Mesodermal cell (in vitro differentiated cells): ENCODE data around the gene CLDN16.

Source experiments
- H3K27ac ChIP-seq: 2 replicates; pipeline ENCODE4 v1.7.0; 2013; ENCODE audit warnings: mild to moderate bottlenecking, low read depth, low read length, moderate library complexity; ENCODE audit not compliant: severe bottlenecking
- H3K36me3 ChIP-seq: 2 replicates; pipeline ENCODE4 v1.7.1; 2013; ENCODE audit warnings: mild to moderate bottlenecking, low read length, moderate library complexity; ENCODE audit not compliant: control insufficient read depth, insufficient read depth
- H3K4me1 ChIP-seq: one replicate; pipeline ENCODE4 v1.7.1; 2013; ENCODE audit warnings: mild to moderate bottlenecking, low read length; ENCODE audit not compliant: insufficient read depth, control insufficient read depth, poor library complexity, severe bottlenecking
- H3K4me3 ChIP-seq: 2 replicates; pipeline ENCODE4 v1.7.0; 2013; ENCODE audit warnings: low read length, control low read depth, mild to moderate bottlenecking; ENCODE audit not compliant: insufficient read depth, poor library complexity, severe bottlenecking; ENCODE audit errors: extremely low read depth
- H3K9me3 ChIP-seq: 2 replicates; pipeline ENCODE4 v1.7.1; 2013; ENCODE audit warnings: mild to moderate bottlenecking, low read length, moderate library complexity; ENCODE audit not compliant: control insufficient read depth
- WGBS, 2 experiments: methylation state at CpG; one replicate each; pipeline ENCODE4 v1.1.5; 2013; ENCODE audit warnings: missing lambda C conversion rate in 2 of 2; ENCODE audit not compliant: insufficient coverage in 2 of 2; 5-methylcytosine and 5-hydroxymethylcytosine counted together

CLDN16 gene

DNA sequence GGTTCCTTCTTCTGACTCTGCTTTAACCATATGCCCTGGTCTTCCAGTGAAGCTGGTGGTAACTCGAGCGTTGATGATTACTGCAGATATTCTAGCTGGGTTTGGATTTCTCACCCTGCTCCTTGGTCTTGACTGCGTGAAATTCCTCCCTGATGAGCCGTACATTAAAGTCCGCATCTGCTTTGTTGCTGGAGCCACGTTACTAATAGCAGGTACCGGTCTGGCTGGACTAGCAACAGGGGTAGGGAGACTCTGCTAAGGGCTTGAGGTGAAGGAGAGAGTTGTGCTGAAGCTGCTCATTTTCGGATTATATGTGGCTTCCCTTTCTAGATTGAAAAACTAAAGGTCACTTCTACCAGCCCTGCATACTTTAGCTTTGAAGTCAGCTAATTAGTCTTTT, 16.8 kb downstream of the CLDN16 start:
- 85 to 87% methylated on average over 7 of the region's 8 CpGs for WGBS, 2 experiments
- Histone ChIP-seq H3K4me3 (no peak overlapping the region), H3K9me3 (no peaks in the 10 kb centered on the region), H3K27ac (no peak overlapping the region), H3K36me3 (no peaks in the 10 kb centered on the region), H3K4me1 (no peaks in the 10 kb centered on the region)

DNA sequence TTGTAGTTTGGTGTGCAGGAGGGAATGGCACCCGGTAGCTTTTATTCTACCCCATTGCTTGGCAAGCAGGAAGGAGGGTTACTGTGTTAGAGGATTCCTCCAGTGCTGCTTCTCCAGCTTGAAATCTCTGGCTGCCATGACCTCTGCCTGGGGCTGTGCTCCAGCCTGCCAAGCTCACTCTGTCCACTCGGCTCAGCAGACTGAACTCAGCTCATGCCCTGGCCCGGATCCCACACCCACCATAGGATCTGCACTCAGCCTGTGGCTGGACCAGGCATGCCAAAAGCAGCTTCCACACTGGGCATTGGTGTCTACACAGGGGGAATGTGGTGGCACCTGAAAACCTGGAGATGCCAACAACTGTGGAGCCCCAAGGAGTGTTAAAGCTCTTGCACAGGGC, 26.3 kb downstream of the CLDN16 start:
- Histone ChIP-seq H3K27ac (no peak overlapping the region), H3K9me3 (no peaks in the 10 kb centered on the region), H3K4me3 (no peak overlapping the region), H3K4me1 (no peaks in the 10 kb centered on the region), H3K36me3 (no peaks in the 10 kb centered on the region)
- WGBS, 2 experiments = 90% methylated on average over 2 of the region's 3 CpGs; no CpG with 5 or more reads in 1 of the 2 experiments

- Histone ChIP-seq H3K36me3 (no peaks in the 10 kb centered on the region), H3K4me1 (no peaks in the 10 kb centered on the region), H3K9me3 (no peaks in the 10 kb centered on the region), H3K4me3 (no peak overlapping the region), H3K27ac (no peak overlapping the region)
- 20% methylated on average over 1 of the region's 2 CpGs; no CpG with 5 or more reads in 1 of the 2 experiments for WGBS, 2 experiments
Observed at GRCh38 chr3:190424108-190424477, 36.1 kb downstream of the CLDN16 start.

- H3K9me3 ChIP-seq = no peaks in the 10 kb centered on the region
- no peak overlapping the region for H3K4me3 ChIP-seq
- H3K4me1 ChIP-seq = no peaks in the 10 kb centered on the region
- 7 to 80% methylated on average over 1 to 4 of the region's 16 CpGs for WGBS, 2 experiments
- H3K36me3 ChIP-seq = no peaks in the 10 kb centered on the region
- H3K27ac ChIP-seq = no peak overlapping the region
Observed at GRCh38 chr3:190424478-190425439, 36.8 kb downstream of the CLDN16 start.

DNA sequence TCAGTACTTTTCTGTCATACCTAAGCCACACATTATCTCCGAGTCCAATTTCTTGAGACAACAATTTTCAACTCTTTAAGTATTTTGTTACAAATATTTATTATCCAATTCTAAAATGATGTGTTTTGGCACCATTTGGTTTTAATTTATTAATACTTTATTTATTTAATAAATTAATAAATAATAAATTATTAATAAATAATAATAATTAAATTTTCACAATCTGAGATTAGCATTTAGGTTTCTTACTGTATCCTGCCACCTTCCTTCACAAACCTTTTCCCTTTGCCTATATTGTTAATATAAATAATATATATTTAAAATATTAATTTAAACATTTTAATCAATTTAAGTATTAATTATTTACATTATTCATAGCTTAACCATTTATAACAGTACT, 37.9 kb downstream of the CLDN16 start:
- H3K4me1 ChIP-seq = no peaks in the 10 kb centered on the region
- H3K9me3 ChIP-seq = no peaks in the 10 kb centered on the region
- H3K4me3 ChIP-seq = no peak overlapping the region
- no CpG with 5 or more reads among the region's 1 CpG for WGBS, 2 experiments
- no peaks in the 10 kb centered on the region for H3K36me3 ChIP-seq
- H3K27ac ChIP-seq = no peak overlapping the region

GRCh38 chr3:190426806-190427507, 39.0 kb downstream of the CLDN16 start:
- H3K27ac ChIP-seq = no peak overlapping the region
- H3K36me3 ChIP-seq = no peaks in the 10 kb centered on the region
- no peaks in the 10 kb centered on the region for H3K4me1 ChIP-seq
- WGBS, 2 experiments = 96 to 100% methylated on average over 3 of the region's 6 CpGs
- H3K4me3 ChIP-seq = no peak overlapping the region
- no peaks in the 10 kb centered on the region for H3K9me3 ChIP-seq

DNA sequence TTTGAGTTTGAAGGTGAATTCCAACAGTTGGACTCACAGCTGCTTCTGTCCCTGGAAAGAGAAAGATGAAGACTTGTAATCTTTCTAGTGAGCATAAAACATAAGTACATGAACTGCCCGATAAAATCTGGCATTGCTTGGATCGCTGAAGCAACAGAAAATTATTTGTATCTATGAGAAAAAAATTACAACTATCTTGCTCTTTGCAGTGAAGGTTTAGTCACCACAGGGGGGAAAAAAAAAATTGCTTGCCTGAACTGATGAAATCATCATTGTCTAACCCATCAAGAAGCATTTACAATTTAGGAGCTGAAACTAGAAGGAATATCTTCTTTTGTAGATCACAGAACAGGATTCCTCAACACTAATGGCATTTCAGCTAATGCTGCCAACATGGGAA, 41.7 kb downstream of the CLDN16 start:
- Histone ChIP-seq H3K9me3 (peaks cover 13% of the 10 kb centered on the region), H3K27ac (no peak overlapping the region), H3K36me3 (no peaks in the 10 kb centered on the region), H3K4me3 (no peak overlapping the region), H3K4me1 (no peaks in the 10 kb centered on the region)
- WGBS, 2 experiments = no CpG with 5 or more reads among the region's 2 CpGs

DNA sequence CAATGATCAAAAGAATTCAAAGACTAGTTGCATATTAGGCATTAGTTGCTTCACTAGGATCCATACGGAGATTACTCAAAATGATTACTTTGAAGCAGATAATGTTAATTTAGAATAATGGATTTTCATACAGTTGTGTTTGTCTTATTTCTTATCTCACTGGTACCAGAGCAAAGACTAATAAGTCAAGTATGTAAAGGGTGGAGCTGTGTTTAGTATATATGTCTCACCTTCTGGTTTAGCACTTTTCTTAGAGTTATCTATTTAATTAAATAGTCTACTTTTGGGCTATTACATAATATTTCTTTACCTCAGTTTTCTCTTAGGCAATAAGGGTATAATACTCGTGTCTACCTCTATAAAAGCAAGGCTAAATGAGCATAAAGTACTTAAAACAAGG, 42.9 kb downstream of the CLDN16 start:
- H3K36me3 ChIP-seq = no peaks in the 10 kb centered on the region
- no peak overlapping the region for H3K4me3 ChIP-seq
- no peak overlapping the region for H3K27ac ChIP-seq
- H3K9me3 ChIP-seq = peaks cover 13% of the 10 kb centered on the region
- no CpG with 5 or more reads among the region's 2 CpGs for WGBS, 2 experiments
- H3K4me1 ChIP-seq = peaks cover 4% of the 10 kb centered on the region

- Histone ChIP-seq H3K9me3 (peaks cover 13% of the 10 kb centered on the region), H3K4me3 (no peak overlapping the region), H3K27ac (no peak overlapping the region), H3K36me3 (no peaks in the 10 kb centered on the region), H3K4me1 (peaks cover 4% of the 10 kb centered on the region)
Observed at GRCh38 chr3:190432216-190432615, 44.3 kb downstream of the CLDN16 start.

- Histone ChIP-seq H3K36me3 (no peaks in the 10 kb centered on the region), H3K9me3 (peaks cover 13% of the 10 kb centered on the region), H3K4me1 (peaks cover 4% of the 10 kb centered on the region), H3K27ac (no peak overlapping the region), H3K4me3 (no peak overlapping the region)
- WGBS, 2 experiments = 89 to 97% methylated on average over 4 of the region's 4 CpGs
Observed at GRCh38 chr3:190433626-190434025, 45.7 kb downstream of the CLDN16 start.

- H3K9me3 ChIP-seq = peaks cover 13% of the 10 kb centered on the region
- no peaks in the 10 kb centered on the region for H3K36me3 ChIP-seq
- H3K27ac ChIP-seq = no peak overlapping the region
- no peak overlapping the region for H3K4me3 ChIP-seq
- H3K4me1 ChIP-seq = peaks cover 4% of the 10 kb centered on the region
- no CpG with 5 or more reads among the region's 3 CpGs for WGBS, 2 experiments
Observed at GRCh38 chr3:190435618-190436017, 47.7 kb downstream of the CLDN16 start.
